Measurements from ENCODE around the gene FAR2. TPM values are rescaled to one million over a fixed set of nuclear protein-coding genes. Genes with fewer than 3 reads are reported as not detected.

The FAR2 gene
- total RNA-seq, 2 donors from 2014 or later, result 1.0 TPM; not detected in 1

DNA sequence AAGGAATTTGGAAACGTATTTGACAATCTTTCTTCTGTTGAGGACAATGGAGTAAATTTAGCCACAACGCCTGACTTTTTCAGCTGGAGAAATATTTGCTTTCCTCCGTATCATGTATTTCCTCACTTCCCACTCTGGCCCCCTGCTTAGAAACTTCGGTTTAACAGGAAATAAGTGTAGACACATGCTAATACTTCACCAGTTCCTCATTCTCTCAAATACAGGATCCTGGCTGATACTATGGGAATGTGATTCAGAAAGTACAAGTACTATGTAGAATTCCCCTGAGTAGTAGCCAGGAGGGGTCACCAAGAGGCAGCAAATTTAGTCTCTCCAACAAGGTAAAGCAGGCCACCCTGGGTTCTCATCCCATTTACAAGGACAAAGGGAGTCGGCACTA is 58.0 kb downstream of the FAR2 start:
- WGBS, 2 donors, result 30 to 44% methylated on average over 5 of the region's 5 CpGs
- DNase-seq (peak in 1 of 4 donors; percentile 21), ATAC-seq (no peak)
- Histone ChIP-seq H3K4me1 (no peaks in the 10 kb centered on the region), H3K27me3 (no peaks in the 10 kb centered on the region), H3K9me3 (no peaks in the 10 kb centered on the region), H3K4me3 (no peak overlapping the region), H3K27ac (peak overlapping the region in 1 of 4 donors; percentile 47), H3K36me3 (replicated peaks in 1 of 2; ENCODE audit: insufficient read depth in 1 of 2, low read depth in 2 of 2) (no peaks in the 10 kb centered on the region)
- intact Hi-C loops (cut with DNase I), result no loop called here
- TF ChIP-seq, protein P1, sequence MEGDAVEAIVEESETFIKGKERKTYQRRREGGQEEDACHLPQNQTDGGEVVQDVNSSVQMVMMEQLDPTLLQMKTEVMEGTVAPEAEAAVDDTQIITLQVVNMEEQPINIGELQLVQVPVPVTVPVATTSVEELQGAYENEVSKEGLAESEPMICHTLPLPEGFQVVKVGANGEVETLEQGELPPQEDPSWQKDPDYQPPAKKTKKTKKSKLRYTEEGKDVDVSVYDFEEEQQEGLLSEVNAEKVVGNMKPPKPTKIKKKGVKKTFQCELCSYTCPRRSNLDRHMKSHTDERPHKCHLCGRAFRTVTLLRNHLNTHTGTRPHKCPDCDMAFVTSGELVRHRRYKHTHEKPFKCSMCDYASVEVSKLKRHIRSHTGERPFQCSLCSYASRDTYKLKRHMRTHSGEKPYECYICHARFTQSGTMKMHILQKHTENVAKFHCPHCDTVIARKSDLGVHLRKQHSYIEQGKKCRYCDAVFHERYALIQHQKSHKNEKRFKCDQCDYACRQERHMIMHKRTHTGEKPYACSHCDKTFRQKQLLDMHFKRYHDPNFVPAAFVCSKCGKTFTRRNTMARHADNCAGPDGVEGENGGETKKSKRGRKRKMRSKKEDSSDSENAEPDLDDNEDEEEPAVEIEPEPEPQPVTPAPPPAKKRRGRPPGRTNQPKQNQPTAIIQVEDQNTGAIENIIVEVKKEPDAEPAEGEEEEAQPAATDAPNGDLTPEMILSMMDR (IDR thresholded peaks at IDR 0.05), result no peak
- no peak for TF ChIP-seq POLR2A (IDR thresholded peaks at IDR 0.05)

DNA sequence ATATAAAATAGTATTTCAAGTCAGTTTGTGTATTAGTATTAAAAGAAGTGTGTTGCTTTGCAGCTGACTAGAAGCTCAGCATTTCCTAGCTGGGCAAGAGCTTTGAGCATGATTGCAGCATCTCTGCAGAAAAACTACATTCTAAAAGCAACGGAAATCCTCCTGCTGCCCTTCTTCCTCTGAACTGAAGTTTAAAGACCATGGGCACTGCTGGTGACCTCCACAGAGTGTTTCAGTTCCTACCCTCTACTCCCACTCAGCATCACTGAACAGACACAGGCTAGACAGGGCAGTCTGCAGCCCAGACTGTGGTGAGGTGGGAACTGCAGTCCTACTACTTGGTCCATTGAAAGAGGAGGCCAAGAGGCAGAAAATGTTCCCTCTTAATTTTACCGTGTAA is 59.0 kb downstream of the FAR2 start:
- intact Hi-C loops (cut with DNase I), result no loop called here
- 47 to 85% methylated on average over 2 of the region's 2 CpGs for WGBS, 2 donors
- Histone ChIP-seq H3K27ac (peak overlapping the region in 1 of 4 donors; percentile 11), H3K9me3 (no peaks in the 10 kb centered on the region), H3K4me1 (no peaks in the 10 kb centered on the region), H3K27me3 (no peaks in the 10 kb centered on the region), H3K36me3 (replicated peaks in 1 of 2; ENCODE audit: insufficient read depth in 1 of 2, low read depth in 2 of 2) (no peaks in the 10 kb centered on the region), H3K4me3 (no peak overlapping the region)
- DNase-seq, result peak in 1 of 4 donors; percentile 31
- no peak for ATAC-seq
- no peak for TF ChIP-seq POLR2A (IDR thresholded peaks at IDR 0.05)
- TF ChIP-seq, protein P1 (IDR thresholded peaks at IDR 0.05), result no peak

DNA sequence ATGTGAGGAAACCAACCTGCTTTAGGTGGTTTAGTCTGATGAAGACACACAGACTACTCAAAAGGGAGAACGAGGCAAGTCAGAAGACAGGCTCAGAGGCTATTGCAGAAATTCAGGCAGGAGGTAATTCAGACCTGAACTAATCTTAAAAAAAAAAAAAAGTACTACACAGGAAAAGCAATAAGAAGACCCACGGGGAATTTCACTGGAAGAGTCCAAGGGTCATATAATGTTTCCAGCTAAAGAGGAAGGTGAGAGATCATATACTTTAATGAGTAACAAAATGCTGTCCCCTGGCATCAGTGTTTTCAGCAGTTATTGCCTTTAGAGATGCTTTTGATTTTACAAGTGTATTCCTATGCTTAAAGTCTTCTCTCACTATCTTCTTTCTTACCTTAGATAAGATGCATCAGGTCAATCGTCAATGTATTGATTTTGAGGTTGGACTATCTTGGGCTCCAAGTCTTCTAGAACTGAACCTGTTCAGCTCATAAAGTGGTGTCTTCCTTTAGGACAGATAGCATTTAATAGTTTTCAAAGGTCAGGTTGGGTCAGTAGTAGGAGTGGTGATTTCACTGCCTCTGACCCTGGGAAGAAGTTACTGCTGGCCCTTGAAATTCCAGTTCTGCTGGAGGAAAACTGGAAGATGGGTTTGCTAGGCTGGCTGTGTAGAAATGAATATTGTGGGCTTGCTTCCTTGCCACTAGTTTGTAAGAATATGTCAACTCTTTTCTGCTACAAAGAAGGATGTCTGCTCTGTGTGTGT is 60.0 kb downstream of the FAR2 start:
- no peak overlapping the region for H3K27ac ChIP-seq
- H3K4me1 ChIP-seq, result no peaks in the 10 kb centered on the region
- ATAC-seq (no peak), DNase-seq (no peak)
- intact Hi-C loops (cut with DNase I), result no loop called here
- WGBS, 2 donors, result 36 to 39% methylated on average over 3 of the region's 3 CpGs
- H3K36me3 ChIP-seq (replicated peaks in 1 of 2; ENCODE audit: insufficient read depth in 1 of 2, low read depth in 2 of 2), result no peaks in the 10 kb centered on the region
- H3K27me3 ChIP-seq, result no peaks in the 10 kb centered on the region
- H3K9me3 ChIP-seq, result no peaks in the 10 kb centered on the region
- H3K4me3 ChIP-seq, result no peak overlapping the region
- TF ChIP-seq, protein P1 (IDR thresholded peaks at IDR 0.05), result no peak
- TF ChIP-seq POLR2A (IDR thresholded peaks at IDR 0.05), result no peak

DNA sequence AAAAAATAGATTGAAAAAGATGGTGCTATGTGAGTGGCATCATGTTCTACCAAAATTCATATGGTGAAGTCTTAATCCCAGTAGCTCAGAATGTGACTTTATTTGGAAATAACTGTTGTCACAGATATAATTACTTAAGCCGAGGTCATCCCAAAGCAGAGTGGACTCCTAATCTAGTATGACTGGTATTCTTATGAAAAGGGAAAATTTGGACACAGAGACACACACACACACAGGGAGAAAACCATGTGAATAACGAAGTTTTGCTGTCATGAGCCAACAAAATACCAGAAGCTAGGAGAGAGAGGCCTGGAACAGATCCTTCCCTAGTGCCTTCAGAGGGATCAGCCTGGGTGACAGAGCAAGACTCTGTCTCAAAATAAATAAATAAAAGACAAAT is 62.6 kb downstream of the FAR2 start:
- Histone ChIP-seq H3K4me1 (no peaks in the 10 kb centered on the region), H3K27ac (no peak overlapping the region), H3K9me3 (no peaks in the 10 kb centered on the region), H3K36me3 (replicated peaks in 1 of 2; ENCODE audit: insufficient read depth in 1 of 2, low read depth in 2 of 2) (no peaks in the 10 kb centered on the region), H3K4me3 (no peak overlapping the region), H3K27me3 (no peaks in the 10 kb centered on the region)
- TF ChIP-seq, protein P1 (IDR thresholded peaks at IDR 0.05), result no peak
- TF ChIP-seq POLR2A (IDR thresholded peaks at IDR 0.05), result no peak
- DNase-seq (no peak), ATAC-seq (no peak)
- WGBS, 2 donors, result 71 to 79% methylated on average over 2 of the region's 2 CpGs
- intact Hi-C loops (cut with DNase I), result no loop called here
